ENCODE measurements around the gene EIF4E1B. TPM values are rescaled to one million over a fixed set of nuclear protein-coding genes. Genes with fewer than 3 reads are reported as not detected.

Gene EIF4E1B
- total and polyA plus RNA-seq, 2 experiments from 2014 or later = 0.17 TPM; not detected in 1

DNA sequence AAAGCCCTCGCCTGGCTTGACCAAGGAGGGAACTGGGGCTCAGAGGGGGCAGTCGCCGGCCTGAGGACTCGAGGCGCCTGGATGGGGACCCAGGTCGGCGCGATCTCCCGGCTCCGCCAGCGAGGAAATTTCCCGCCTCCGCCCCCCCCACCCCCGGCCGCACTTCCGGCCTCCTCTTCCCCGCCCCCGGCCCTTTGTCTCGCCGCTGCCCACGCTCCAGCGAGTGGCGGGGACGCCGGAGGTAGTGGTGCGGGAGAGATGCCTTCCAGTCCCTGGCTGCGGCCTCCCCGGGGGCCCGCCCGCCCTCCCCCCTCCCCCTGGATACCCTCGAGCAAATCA, 20.1 kb upstream of the EIF4E1B start:
- no peak overlapping the region for H2AFZ ChIP-seq
- H3K9me2 ChIP-seq (ENCODE audit: insufficient read depth) = no peaks in the 10 kb centered on the region
- H3K4me3 ChIP-seq = peak overlapping the region; percentile 68
- peaks cover 16% of the 10 kb centered on the region for H3K27me3 Mint-ChIP-seq (ENCODE audit: insufficient read depth, low read depth, poor library complexity)
- no peak overlapping the region for H3K27ac ChIP-seq (ENCODE audit: low read depth)
- H4K20me1 ChIP-seq (replicated peaks; ENCODE audit: insufficient read depth) = peaks cover 10% of the 10 kb centered on the region; the same call in 1 of the 2 replicates
- TF ChIP-seq ZNF114 (CRISPR knock-in tag; IDR thresholded peaks at IDR 0.05) = no peak
- no peak for TF ChIP-seq JUNB (IDR thresholded peaks at IDR 0.05; ENCODE audit: unreplicated experiment)
- no peak for TF ChIP-seq ZNF331 (CRISPR knock-in tag; IDR thresholded peaks at IDR 0.05; ENCODE audit: low read depth)
- no peak for TF ChIP-seq CREB1 (CRISPR knock-in tag; IDR thresholded peaks at IDR 0.05; ENCODE audit: low read depth)
- no peaks in the 10 kb centered on the region for H3K9me3 Mint-ChIP-seq
- no peak; the same call in 2 of the 3 replicates for ATAC-seq
- no peaks in the 10 kb centered on the region for H3K79me2 ChIP-seq (replicated peaks; ENCODE audit: insufficient read depth)
- H3K27ac Mint-ChIP-seq = no peak overlapping the region
- H3K4me2 ChIP-seq = peak overlapping the region; percentile 77; the same call in 1 of the 2 replicates
- peaks cover 25% of the 10 kb centered on the region for H3K4me1 Mint-ChIP-seq
- no peaks in the 10 kb centered on the region for H3K36me3 ChIP-seq (ENCODE audit: insufficient read depth)
- H3K36me3 Mint-ChIP-seq (ENCODE audit: low read depth) = no peaks in the 10 kb centered on the region
- H3K4me3 Mint-ChIP-seq = peak overlapping the region; percentile 66
- 0 out of 2 replicates have a peak, but pooled peaks cover 11% of the 10 kb centered on the region for H3F3A ChIP-seq (replicated peaks; ENCODE audit: low read depth)
- peaks cover 5% of the 10 kb centered on the region for H3K27me3 ChIP-seq (ENCODE audit: insufficient read depth)
- peaks cover 12% of the 10 kb centered on the region for H3K4me1 ChIP-seq (ENCODE audit: insufficient read depth)
- no peak for DNase-seq (ENCODE audit: low spot score)

DNA sequence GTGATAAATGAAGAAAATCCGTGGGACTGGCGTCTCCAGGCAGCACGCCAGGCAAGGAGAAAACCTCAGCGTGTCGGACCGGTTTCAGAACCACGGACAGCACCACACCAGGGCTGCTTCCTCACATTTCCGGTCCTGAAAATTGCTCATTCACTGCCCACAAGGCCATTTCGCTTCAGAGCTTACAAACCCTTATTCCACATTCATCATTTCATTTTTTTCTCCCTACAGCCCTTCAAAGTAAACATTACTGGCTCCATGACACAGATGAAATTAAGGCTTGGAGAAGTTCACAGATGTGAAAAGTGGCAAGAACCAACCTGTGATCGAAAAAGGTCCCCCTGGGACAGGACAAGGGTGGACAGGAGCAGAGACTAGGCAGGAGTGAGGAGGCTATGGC, 19.0 kb upstream of the EIF4E1B start:
- 0 out of 2 replicates have a peak, but pooled peaks cover 11% of the 10 kb centered on the region for H3F3A ChIP-seq (replicated peaks; ENCODE audit: low read depth)
- H3K36me3 ChIP-seq (ENCODE audit: insufficient read depth) = no peaks in the 10 kb centered on the region
- Mint-ChIP-seq H3K27me3 (ENCODE audit: insufficient read depth, low read depth, poor library complexity) (peaks cover 16% of the 10 kb centered on the region), H3K4me1 (peaks cover 25% of the 10 kb centered on the region), H3K4me3 (no peak overlapping the region; the same call in 2 of the 3 replicates), H3K9me3 (no peaks in the 10 kb centered on the region), H3K27ac (no peak overlapping the region), H3K36me3 (ENCODE audit: low read depth) (no peaks in the 10 kb centered on the region)
- ATAC-seq = no peak
- H3K4me3 ChIP-seq = no peak overlapping the region
- H3K27ac ChIP-seq (ENCODE audit: low read depth) = no peak overlapping the region
- peak; percentile 87 for DNase-seq (ENCODE audit: low spot score)
- no peak overlapping the region for H3K4me2 ChIP-seq
- TF ChIP-seq, protein P1, sequence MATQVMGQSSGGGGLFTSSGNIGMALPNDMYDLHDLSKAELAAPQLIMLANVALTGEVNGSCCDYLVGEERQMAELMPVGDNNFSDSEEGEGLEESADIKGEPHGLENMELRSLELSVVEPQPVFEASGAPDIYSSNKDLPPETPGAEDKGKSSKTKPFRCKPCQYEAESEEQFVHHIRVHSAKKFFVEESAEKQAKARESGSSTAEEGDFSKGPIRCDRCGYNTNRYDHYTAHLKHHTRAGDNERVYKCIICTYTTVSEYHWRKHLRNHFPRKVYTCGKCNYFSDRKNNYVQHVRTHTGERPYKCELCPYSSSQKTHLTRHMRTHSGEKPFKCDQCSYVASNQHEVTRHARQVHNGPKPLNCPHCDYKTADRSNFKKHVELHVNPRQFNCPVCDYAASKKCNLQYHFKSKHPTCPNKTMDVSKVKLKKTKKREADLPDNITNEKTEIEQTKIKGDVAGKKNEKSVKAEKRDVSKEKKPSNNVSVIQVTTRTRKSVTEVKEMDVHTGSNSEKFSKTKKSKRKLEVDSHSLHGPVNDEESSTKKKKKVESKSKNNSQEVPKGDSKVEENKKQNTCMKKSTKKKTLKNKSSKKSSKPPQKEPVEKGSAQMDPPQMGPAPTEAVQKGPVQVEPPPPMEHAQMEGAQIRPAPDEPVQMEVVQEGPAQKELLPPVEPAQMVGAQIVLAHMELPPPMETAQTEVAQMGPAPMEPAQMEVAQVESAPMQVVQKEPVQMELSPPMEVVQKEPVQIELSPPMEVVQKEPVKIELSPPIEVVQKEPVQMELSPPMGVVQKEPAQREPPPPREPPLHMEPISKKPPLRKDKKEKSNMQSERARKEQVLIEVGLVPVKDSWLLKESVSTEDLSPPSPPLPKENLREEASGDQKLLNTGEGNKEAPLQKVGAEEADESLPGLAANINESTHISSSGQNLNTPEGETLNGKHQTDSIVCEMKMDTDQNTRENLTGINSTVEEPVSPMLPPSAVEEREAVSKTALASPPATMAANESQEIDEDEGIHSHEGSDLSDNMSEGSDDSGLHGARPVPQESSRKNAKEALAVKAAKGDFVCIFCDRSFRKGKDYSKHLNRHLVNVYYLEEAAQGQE (IDR thresholded peaks at IDR 0.05; ENCODE audit: unreplicated experiment) = peak; percentile 86
- TF ChIP-seq, protein P2, sequence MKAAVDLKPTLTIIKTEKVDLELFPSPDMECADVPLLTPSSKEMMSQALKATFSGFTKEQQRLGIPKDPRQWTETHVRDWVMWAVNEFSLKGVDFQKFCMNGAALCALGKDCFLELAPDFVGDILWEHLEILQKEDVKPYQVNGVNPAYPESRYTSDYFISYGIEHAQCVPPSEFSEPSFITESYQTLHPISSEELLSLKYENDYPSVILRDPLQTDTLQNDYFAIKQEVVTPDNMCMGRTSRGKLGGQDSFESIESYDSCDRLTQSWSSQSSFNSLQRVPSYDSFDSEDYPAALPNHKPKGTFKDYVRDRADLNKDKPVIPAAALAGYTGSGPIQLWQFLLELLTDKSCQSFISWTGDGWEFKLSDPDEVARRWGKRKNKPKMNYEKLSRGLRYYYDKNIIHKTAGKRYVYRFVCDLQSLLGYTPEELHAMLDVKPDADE (IDR thresholded peaks at IDR 0.05) = 0 out of 2 replicates have a peak, but pooled peaks have one; percentile 30
- TF ChIP-seq NANOG (IDR thresholded peaks at IDR 0.05; ENCODE audit: borderline replicate concordance) (no peak), EZH2phosphoT487 (IDR thresholded peaks at IDR 0.05; ENCODE audit: unreplicated experiment) (no peak), POLR2AphosphoS5 (IDR thresholded peaks at IDR 0.05; ENCODE audit: low read depth) (no peak)
- TF ChIP-seq, protein P3, sequence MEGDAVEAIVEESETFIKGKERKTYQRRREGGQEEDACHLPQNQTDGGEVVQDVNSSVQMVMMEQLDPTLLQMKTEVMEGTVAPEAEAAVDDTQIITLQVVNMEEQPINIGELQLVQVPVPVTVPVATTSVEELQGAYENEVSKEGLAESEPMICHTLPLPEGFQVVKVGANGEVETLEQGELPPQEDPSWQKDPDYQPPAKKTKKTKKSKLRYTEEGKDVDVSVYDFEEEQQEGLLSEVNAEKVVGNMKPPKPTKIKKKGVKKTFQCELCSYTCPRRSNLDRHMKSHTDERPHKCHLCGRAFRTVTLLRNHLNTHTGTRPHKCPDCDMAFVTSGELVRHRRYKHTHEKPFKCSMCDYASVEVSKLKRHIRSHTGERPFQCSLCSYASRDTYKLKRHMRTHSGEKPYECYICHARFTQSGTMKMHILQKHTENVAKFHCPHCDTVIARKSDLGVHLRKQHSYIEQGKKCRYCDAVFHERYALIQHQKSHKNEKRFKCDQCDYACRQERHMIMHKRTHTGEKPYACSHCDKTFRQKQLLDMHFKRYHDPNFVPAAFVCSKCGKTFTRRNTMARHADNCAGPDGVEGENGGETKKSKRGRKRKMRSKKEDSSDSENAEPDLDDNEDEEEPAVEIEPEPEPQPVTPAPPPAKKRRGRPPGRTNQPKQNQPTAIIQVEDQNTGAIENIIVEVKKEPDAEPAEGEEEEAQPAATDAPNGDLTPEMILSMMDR (conservative IDR thresholded peaks at IDR 0.05; ENCODE audit: low read depth in 2 of 2) = no peak
- H4K20me1 ChIP-seq (replicated peaks; ENCODE audit: insufficient read depth) = peaks cover 10% of the 10 kb centered on the region; the same call in 1 of the 2 replicates
- no peak overlapping the region for H2AFZ ChIP-seq
- H3K4me1 ChIP-seq (ENCODE audit: insufficient read depth) = peaks cover 9% of the 10 kb centered on the region
- no peaks in the 10 kb centered on the region for H3K79me2 ChIP-seq (replicated peaks; ENCODE audit: insufficient read depth)
- H3K9me2 ChIP-seq (ENCODE audit: insufficient read depth) = no peaks in the 10 kb centered on the region
- H3K27me3 ChIP-seq (ENCODE audit: insufficient read depth) = peaks cover 5% of the 10 kb centered on the region
